Tibial nerve (tissue), 4 donors: Measurements from ENCODE around the gene MRTFB.

Source experiments
- EP300 ChIP-seq, 2 donors: sonication (generic); formaldehyde crosslinking; IDR thresholded peaks; one replicate each; pipeline ENCODE4 v1.6.1; 2017; ENCODE audit warnings: antibody characterized with exemption in 2 of 2, mild to moderate bottlenecking in 1 of 2
- TF ChIP-seq, protein P1 (sequence below), 5 experiments: fragments of 200-600 bp in 3 of 5; fragments of 450-650 bp in 2 of 5; sonication (generic) in 3 of 5; IDR thresholded peaks; one replicate each; pipeline ENCODE4 v1.5.1; 2016 to 2019; ENCODE audit warnings: antibody characterized with exemption in 5 of 5, mild to moderate bottlenecking in 3 of 5, moderate library complexity in 2 of 5

DNA sequence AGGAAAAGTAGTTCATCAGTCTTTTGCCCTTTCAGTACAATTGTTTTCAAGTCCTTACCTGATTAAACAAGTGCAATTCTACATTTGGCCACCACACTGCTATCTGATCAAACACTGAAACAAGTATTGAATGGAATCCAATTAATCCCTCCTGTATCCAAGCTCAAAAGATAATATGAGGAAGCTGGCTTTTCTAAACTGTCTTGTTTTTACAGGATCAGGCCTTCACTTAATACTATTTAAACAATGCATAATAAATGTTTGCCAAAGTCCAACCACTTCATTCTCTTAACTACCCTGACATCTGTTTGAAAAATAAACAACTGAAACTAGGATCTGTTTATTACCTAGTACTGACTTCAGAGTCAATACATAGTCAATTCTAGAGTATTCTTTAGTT, 131.6 kb downstream of the MRTFB start:
- TF ChIP-seq, protein P1, sequence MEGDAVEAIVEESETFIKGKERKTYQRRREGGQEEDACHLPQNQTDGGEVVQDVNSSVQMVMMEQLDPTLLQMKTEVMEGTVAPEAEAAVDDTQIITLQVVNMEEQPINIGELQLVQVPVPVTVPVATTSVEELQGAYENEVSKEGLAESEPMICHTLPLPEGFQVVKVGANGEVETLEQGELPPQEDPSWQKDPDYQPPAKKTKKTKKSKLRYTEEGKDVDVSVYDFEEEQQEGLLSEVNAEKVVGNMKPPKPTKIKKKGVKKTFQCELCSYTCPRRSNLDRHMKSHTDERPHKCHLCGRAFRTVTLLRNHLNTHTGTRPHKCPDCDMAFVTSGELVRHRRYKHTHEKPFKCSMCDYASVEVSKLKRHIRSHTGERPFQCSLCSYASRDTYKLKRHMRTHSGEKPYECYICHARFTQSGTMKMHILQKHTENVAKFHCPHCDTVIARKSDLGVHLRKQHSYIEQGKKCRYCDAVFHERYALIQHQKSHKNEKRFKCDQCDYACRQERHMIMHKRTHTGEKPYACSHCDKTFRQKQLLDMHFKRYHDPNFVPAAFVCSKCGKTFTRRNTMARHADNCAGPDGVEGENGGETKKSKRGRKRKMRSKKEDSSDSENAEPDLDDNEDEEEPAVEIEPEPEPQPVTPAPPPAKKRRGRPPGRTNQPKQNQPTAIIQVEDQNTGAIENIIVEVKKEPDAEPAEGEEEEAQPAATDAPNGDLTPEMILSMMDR (IDR thresholded peaks at IDR 0.05), result peak in 3 of 5 experiments; percentile 11 to 15 (median 12)
- TF ChIP-seq EP300 (IDR thresholded peaks at IDR 0.05), result no peak
